HCT116 (cell line): ENCODE data around the gene SPDEF. TPM values are rescaled to one million over a fixed set of nuclear protein-coding genes. Genes with fewer than 3 reads are reported as not detected.

ENCODE experiments used
- ATAC-seq: fragments of 200-7000 bp; cut with Tn5 transposase; 2 replicates; pipeline ENCODE4 v1.9.1; 2020; ENCODE audit warnings: mild to moderate bottlenecking, moderate library complexity
- BruUV-seq: library from RNA; stranded (reverse); fragments of 400-500 nt; replicated peaks from 2 replicates; lab custom pipeline; 2021; lab: Mats Ljungman, UMichigan
- CTCF ChIA-PET: fragments of 300-600 bp; sonication (Branson Sonifier 250); formaldehyde crosslinking; loops from one replicate; lab custom pipeline; 2021; ENCODE audit warnings: antibody characterized with exemption; lab: Charles Lee
- POLR2A ChIA-PET: fragments of 300-600, 350-600 bp; sonication (Branson Sonifier 250); formaldehyde crosslinking; loops from one replicate; lab custom pipeline; 2021; ENCODE audit warnings: antibody characterized with exemption; lab: Charles Lee
- RAD21 ChIA-PET, 2 experiments: fragments of 300-600 bp; sonication (Branson Sonifier 250); formaldehyde crosslinking; loops; one replicate each; lab custom pipeline; 2023; ENCODE audit warnings: low total read pairs in 2 of 2; ENCODE audit not compliant: uncharacterized antibody in 2 of 2, unreplicated experiment in 2 of 2, low non-redundant PET in 1 of 2; lab: Charles Lee
- DNase-seq: peaks from one replicate; pipeline ENCODE4 v3.0.0-alpha.2; 2010; ENCODE audit warnings: low read depth, low spot score
- H2AFZ ChIP-seq: fragments of 200-600 bp; shearing (Covaris generic), sonication (generic); 2 replicates; pipeline ENCODE4 v1.6.1; 2017; ENCODE audit warnings: low read depth, mixed run types, mixed read lengths, antibody characterized with exemption, low read length; ENCODE audit not compliant: poor library complexity, severe bottlenecking
- H3K27ac ChIP-seq: 2 replicates; pipeline ENCODE4 v1.5.1; 2012; ENCODE audit warnings: low read depth, low read length
- H3K27me3 ChIP-seq: fragments of 200-600 bp; sonication (generic); 2 replicates; pipeline ENCODE4 v1.6.1; 2016; ENCODE audit warnings: mixed run types, low read length, mixed read lengths; ENCODE audit not compliant: insufficient read depth
- H3K36me3 ChIP-seq, 2 experiments: fragments of 200-500 bp in 1 of 2; fragments of 200-600 bp in 1 of 2; sonication (Bioruptor generic) in 1 of 2; sonication (generic) in 1 of 2; 2 replicates each; pipeline versions ENCODE4 v1.5.1 to v1.6.1; 2014 to 2016; ENCODE audit warnings: low read length in 2 of 2, inconsistent platforms in 1 of 2, mixed read lengths in 1 of 2, mixed run types in 1 of 2; ENCODE audit not compliant: insufficient read depth in 2 of 2, control insufficient read depth in 1 of 2
- H3K4me1 ChIP-seq, 2 experiments: fragments of 200-600 bp in 1 of 2; sonication (generic) in 1 of 2; 2 replicates each; pipeline versions ENCODE4 v1.5.1 to v1.6.1; 2012 to 2017; ENCODE audit warnings: low read length in 2 of 2, inconsistent platforms in 1 of 2, mild to moderate bottlenecking in 1 of 2, mixed read lengths in 1 of 2, mixed run types in 1 of 2, moderate library complexity in 1 of 2; ENCODE audit not compliant: insufficient read depth in 2 of 2, control insufficient read depth in 1 of 2
- H3K4me2 ChIP-seq: fragments of 200-600 bp; sonication (generic); 2 replicates; pipeline ENCODE4 v1.6.1; 2017; ENCODE audit warnings: mixed run types, low read length, mixed read lengths
- H3K4me3 ChIP-seq, 2 experiments: fragments of 200-600 bp in 1 of 2; sonication (generic) in 1 of 2; replicated peaks in 1 of 2; 2 replicates each; pipeline ENCODE4 v1.5.1; 2011 to 2016; ENCODE audit warnings: low read length in 2 of 2, control low read depth in 1 of 2, low read depth in 1 of 2, mild to moderate bottlenecking in 1 of 2, mixed read lengths in 1 of 2, mixed run types in 1 of 2
- H3K79me2 ChIP-seq: fragments of 200-600 bp; sonication (generic); 2 replicates; pipeline ENCODE4 v1.6.1; 2017; ENCODE audit warnings: mild to moderate bottlenecking, mixed run types, low read length, moderate library complexity, mixed read lengths; ENCODE audit not compliant: insufficient read depth
- H3K9ac ChIP-seq: fragments of 200-600 bp; sonication (generic); 2 replicates; pipeline ENCODE4 v1.6.1; 2016; ENCODE audit warnings: low read length, mixed read lengths
- H3K9me2 ChIP-seq: fragments of 200-600 bp; sonication (generic), shearing (Covaris generic); 2 replicates; pipeline ENCODE4 v1.6.1; 2017; ENCODE audit warnings: mixed run types, mild to moderate bottlenecking, moderate library complexity; ENCODE audit not compliant: insufficient read depth
- H3K9me3 ChIP-seq, 2 experiments: fragments of 200-500 bp in 1 of 2; fragments of 200-600 bp in 1 of 2; sonication (Bioruptor generic) in 1 of 2; sonication (generic) in 1 of 2; 2 replicates each; pipeline ENCODE4 v1.6.1; 2014 to 2017; ENCODE audit warnings: low read length in 2 of 2, mixed read lengths in 2 of 2, inconsistent platforms in 1 of 2, low read depth in 1 of 2, mild to moderate bottlenecking in 1 of 2, mixed run types in 1 of 2, moderate library complexity in 1 of 2; ENCODE audit not compliant: control insufficient read depth in 1 of 2, insufficient read depth in 1 of 2
- H4K20me1 ChIP-seq: fragments of 200-600 bp; sonication (generic), shearing (Covaris generic); 2 replicates; pipeline ENCODE4 v1.6.1; 2017; ENCODE audit warnings: mixed run types, mild to moderate bottlenecking, moderate library complexity; ENCODE audit not compliant: insufficient read depth
- ELF1 ChIP-seq: IDR thresholded peaks from 2 replicates; pipeline ENCODE4 v1.6.1; 2012; ENCODE audit warnings: low read depth, borderline replicate concordance
- EZH2phosphoT487 ChIP-seq: fragments of 200-600 bp; IDR thresholded peaks from 2 replicates; pipeline ENCODE4 v1.6.1; 2018; ENCODE audit warnings: antibody characterized with exemption, borderline replicate concordance
- JUND ChIP-seq: IDR thresholded peaks from 2 replicates; pipeline ENCODE4 v1.6.1; 2012
- SRF ChIP-seq: IDR thresholded peaks from 2 replicates; pipeline ENCODE4 v1.6.1; 2012; ENCODE audit warnings: low read depth
- ZFX ChIP-seq: fragments of 450-650 bp; IDR thresholded peaks from 2 replicates; pipeline ENCODE4 v1.6.1; 2017
- intact Hi-C: fragments of 100-400 bp; cut with micrococcal nuclease; formaldehyde crosslinking; loops from 2 replicates; pipeline ENCODE4 v1.10.0; 2022
- total RNA-seq: library from RNA; stranded (reverse); gene quantifications from one replicate; pipeline ENCODE4 v1.2.1, GENCODE V29; 2021; ENCODE audit not compliant: unreplicated experiment
- TF ChIP-seq, protein P1 (sequence below): IDR thresholded peaks from 2 replicates; pipeline ENCODE4 v1.6.1; 2012
- TF ChIP-seq, protein P2 (sequence below), 3 experiments: fragments of 200-600 bp in 1 of 3; sonication (generic) in 1 of 3; IDR thresholded peaks in 2 of 3; conservative IDR thresholded peaks in 1 of 3; 2 replicates each; pipeline ENCODE4 v1.5.1; 2012 to 2017; ENCODE audit warnings: low read depth in 2 of 3, low read length in 2 of 3, antibody characterized with exemption in 1 of 3, borderline replicate concordance in 1 of 3, control low read depth in 1 of 3, mild to moderate bottlenecking in 1 of 3, mixed read lengths in 1 of 3, mixed run types in 1 of 3, moderate library complexity in 1 of 3; ENCODE audit not compliant: insufficient read depth in 1 of 3
- TF ChIP-seq, protein P3 (sequence below): IDR thresholded peaks from 2 replicates; pipeline ENCODE4 v1.6.1; 2011; ENCODE audit warnings: mild to moderate bottlenecking, low read length, moderate library complexity; ENCODE audit not compliant: insufficient replicate concordance; ENCODE audit errors: extremely low read depth

SPDEF gene
- total RNA-seq, 1 experiment from 2014 or later = 0.39 TPM

DNA sequence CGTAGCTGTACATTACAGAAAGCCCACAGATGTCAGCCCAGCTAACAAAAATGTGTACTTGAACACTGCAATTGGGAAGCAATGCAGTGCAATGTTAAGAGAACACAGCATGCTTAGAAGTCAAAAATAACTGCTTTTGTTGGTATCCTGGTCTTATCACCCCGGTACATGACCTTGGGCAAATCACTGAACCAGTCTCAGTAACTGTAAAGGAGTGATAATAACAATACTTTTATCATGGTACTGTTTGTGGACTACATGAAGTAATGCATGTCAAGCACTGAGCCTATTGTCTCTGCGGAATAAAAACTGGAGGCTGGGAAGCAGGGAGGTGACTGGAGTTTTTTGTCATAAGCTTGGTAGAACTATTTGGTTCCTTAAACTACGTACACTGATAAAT, 44.7 kb upstream of the SPDEF start:
- intact Hi-C loops = no loop called here
- ChIA-PET POLR2A (no interaction called here), RAD21 (no interaction called here), CTCF (interaction anchor here (1.5 kb wide), 1 partner anchor 9 kb away, joined by 8 read pairs; no protein-coding TSS in a partner anchor)
- no peaks in the 10 kb centered on the region for H3K9me2 ChIP-seq
- ATAC-seq (no peak), DNase-seq (no peak)
- no peak overlapping the region for H3K27ac ChIP-seq
- no peak overlapping the region for H3K4me2 ChIP-seq
- no TSS peak for BruUV-seq
- H3K9ac ChIP-seq = no peak overlapping the region
- no peaks in the 10 kb centered on the region for H4K20me1 ChIP-seq
- no peak overlapping the region for H3K4me3 ChIP-seq
- peaks cover 0 to 5% of the 10 kb centered on the region in 2 experiments; a peak in 1 of 4 replicates for H3K4me1 ChIP-seq
- TF ChIP-seq ZFX (no peak), EZH2phosphoT487 (no peak), SRF (no peak), ELF1 (no peak), JUND (no peak)
- TF ChIP-seq, protein P1, sequence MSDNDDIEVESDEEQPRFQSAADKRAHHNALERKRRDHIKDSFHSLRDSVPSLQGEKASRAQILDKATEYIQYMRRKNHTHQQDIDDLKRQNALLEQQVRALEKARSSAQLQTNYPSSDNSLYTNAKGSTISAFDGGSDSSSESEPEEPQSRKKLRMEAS = no peak
- TF ChIP-seq, protein P2, sequence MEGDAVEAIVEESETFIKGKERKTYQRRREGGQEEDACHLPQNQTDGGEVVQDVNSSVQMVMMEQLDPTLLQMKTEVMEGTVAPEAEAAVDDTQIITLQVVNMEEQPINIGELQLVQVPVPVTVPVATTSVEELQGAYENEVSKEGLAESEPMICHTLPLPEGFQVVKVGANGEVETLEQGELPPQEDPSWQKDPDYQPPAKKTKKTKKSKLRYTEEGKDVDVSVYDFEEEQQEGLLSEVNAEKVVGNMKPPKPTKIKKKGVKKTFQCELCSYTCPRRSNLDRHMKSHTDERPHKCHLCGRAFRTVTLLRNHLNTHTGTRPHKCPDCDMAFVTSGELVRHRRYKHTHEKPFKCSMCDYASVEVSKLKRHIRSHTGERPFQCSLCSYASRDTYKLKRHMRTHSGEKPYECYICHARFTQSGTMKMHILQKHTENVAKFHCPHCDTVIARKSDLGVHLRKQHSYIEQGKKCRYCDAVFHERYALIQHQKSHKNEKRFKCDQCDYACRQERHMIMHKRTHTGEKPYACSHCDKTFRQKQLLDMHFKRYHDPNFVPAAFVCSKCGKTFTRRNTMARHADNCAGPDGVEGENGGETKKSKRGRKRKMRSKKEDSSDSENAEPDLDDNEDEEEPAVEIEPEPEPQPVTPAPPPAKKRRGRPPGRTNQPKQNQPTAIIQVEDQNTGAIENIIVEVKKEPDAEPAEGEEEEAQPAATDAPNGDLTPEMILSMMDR (IDR thresholded peaks at IDR 0.05 in 2 of 3, conservative IDR thresholded peaks at IDR 0.05 in 1 of 3; ENCODE audit: borderline replicate concordance in 1 of 3, insufficient read depth in 1 of 3, low read depth in 2 of 3, low read length in 2 of 3) = no peak
- TF ChIP-seq, protein P3, sequence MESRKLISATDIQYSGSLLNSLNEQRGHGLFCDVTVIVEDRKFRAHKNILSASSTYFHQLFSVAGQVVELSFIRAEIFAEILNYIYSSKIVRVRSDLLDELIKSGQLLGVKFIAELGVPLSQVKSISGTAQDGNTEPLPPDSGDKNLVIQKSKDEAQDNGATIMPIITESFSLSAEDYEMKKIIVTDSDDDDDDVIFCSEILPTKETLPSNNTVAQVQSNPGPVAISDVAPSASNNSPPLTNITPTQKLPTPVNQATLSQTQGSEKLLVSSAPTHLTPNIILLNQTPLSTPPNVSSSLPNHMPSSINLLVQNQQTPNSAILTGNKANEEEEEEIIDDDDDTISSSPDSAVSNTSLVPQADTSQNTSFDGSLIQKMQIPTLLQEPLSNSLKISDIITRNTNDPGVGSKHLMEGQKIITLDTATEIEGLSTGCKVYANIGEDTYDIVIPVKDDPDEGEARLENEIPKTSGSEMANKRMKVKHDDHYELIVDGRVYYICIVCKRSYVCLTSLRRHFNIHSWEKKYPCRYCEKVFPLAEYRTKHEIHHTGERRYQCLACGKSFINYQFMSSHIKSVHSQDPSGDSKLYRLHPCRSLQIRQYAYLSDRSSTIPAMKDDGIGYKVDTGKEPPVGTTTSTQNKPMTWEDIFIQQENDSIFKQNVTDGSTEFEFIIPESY = no peak
- H3K79me2 ChIP-seq = peaks cover 32% of the 10 kb centered on the region
- H3K27me3 ChIP-seq = no peaks in the 10 kb centered on the region
- no peaks in the 10 kb centered on the region for H3K9me3 ChIP-seq
- H2AFZ ChIP-seq = no peak overlapping the region
- H3K36me3 ChIP-seq = peaks cover under 1 to 5% of the 10 kb centered on the region in 2 experiments; a peak in 1 of 4 replicates
